Tibial artery (tissue), 4 donors: ENCODE results near the gene VPS8.

Experiments
- DNase-seq, 2 donors: peaks; one replicate each; pipeline ENCODE4 v3.0.0-alpha.2; 2019
- H3K27ac ChIP-seq, 2 donors: fragments of 200-600 bp; sonication (generic) in 1 of 2; 1 replicate in 1 of 2; 2 replicates in 1 of 2; pipeline ENCODE4 v1.5.1; 2018 to 2019; ENCODE audit warnings: mild to moderate bottlenecking in 1 of 2
- H3K27me3 ChIP-seq, 2 donors: fragments of 200-600 bp; sonication (generic) in 1 of 2; one replicate each; pipeline versions ENCODE4 v1.5.1 to v1.6.0; 2016 to 2019
- H3K36me3 ChIP-seq, 3 donors: fragments of 200-600 bp; sonication (generic) in 2 of 3; one replicate each; pipeline ENCODE4 v1.5.1; 2016 to 2019; ENCODE audit warnings: mild to moderate bottlenecking in 2 of 3
- H3K4me1 ChIP-seq, 4 donors: fragments of 200-600 bp; sonication (generic) in 2 of 4; 1 replicate in 3 of 4; 2 replicates in 1 of 4; pipeline ENCODE4 v1.5.1; 2016 to 2019
- H3K4me3 ChIP-seq, 2 donors: fragments of 200-600 bp; sonication (generic) in 1 of 2; 1 replicate in 1 of 2; 2 replicates in 1 of 2; pipeline ENCODE4 v1.5.1; 2018 to 2019; ENCODE audit warnings: mild to moderate bottlenecking in 2 of 2
- H3K9me3 ChIP-seq, 3 donors: fragments of 200-600 bp; sonication (generic) in 1 of 3; one replicate each; pipeline ENCODE4 v1.5.1; 2016 to 2019
- CTCF ChIP-seq, 2 experiments: fragments of 200-600 bp in 1 of 2; fragments of 450-650 bp in 1 of 2; IDR thresholded peaks; one replicate each; pipeline ENCODE4 v1.5.1; 2017 to 2019; ENCODE audit warnings: antibody characterized with exemption in 2 of 2, mild to moderate bottlenecking in 1 of 2, moderate library complexity in 1 of 2
- intact Hi-C: fragments of 100-400 bp; cut with DNase I; formaldehyde crosslinking; loops from one replicate; pipeline ENCODE4 v1.15.0; 2023; ENCODE audit warnings: low total_unique reads

Gene VPS8

DNA sequence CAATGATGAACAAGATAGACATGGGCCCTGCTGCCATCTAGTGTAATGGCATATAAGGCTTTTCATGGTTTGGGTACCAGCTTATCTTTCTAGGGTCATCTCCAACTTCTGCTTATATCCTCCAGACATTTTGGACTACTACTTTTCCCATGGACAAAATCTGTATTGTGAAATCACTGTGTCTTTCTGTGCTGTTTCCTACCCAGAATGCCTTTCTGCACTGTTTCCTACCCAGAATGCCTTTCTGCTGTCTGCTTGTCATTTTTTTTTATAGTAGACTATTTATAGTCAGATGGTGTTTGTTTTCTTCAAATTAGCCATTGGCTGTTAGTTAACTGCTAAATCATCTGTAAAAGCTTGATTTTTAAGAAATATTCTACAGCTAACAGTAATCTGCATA lies 20.1 kb downstream of the VPS8 start:
- Histone ChIP-seq H3K4me1 (no peaks in the 10 kb centered on the region), H3K27ac (no peak overlapping the region), H3K36me3 (peaks cover 26 to 65% (median 38%) of the 10 kb centered on the region in 3 donors), H3K27me3 (no peaks in the 10 kb centered on the region), H3K9me3 (no peaks in the 10 kb centered on the region), H3K4me3 (no peak overlapping the region)
- no peak for DNase-seq
- TF ChIP-seq CTCF (IDR thresholded peaks at IDR 0.05), result no peak
- intact Hi-C loops, result no loop called here

GRCh38 chr3:184832903-184833302 lies 20.9 kb downstream of the VPS8 start:
- intact Hi-C loops, result no loop called here
- H3K36me3 ChIP-seq, result peaks cover 25 to 73% (median 38%) of the 10 kb centered on the region in 3 donors
- H3K9me3 ChIP-seq, result no peaks in the 10 kb centered on the region
- no peak for DNase-seq
- no peaks in the 10 kb centered on the region for H3K4me1 ChIP-seq
- no peaks in the 10 kb centered on the region for H3K27me3 ChIP-seq
- no peak for TF ChIP-seq CTCF (IDR thresholded peaks at IDR 0.05)
- H3K27ac ChIP-seq, result no peak overlapping the region
- H3K4me3 ChIP-seq, result no peak overlapping the region

GRCh38 chr3:184836090-184836822 lies 24.3 kb downstream of the VPS8 start:
- DNase-seq, result no peak
- TF ChIP-seq CTCF (IDR thresholded peaks at IDR 0.05), result no peak
- Histone ChIP-seq H3K27me3 (no peaks in the 10 kb centered on the region), H3K27ac (no peak overlapping the region), H3K36me3 (peaks cover 16 to 61% (median 34%) of the 10 kb centered on the region in 3 donors), H3K4me3 (no peak overlapping the region), H3K4me1 (no peaks in the 10 kb centered on the region), H3K9me3 (no peaks in the 10 kb centered on the region)
- intact Hi-C loops, result no loop called here

DNA sequence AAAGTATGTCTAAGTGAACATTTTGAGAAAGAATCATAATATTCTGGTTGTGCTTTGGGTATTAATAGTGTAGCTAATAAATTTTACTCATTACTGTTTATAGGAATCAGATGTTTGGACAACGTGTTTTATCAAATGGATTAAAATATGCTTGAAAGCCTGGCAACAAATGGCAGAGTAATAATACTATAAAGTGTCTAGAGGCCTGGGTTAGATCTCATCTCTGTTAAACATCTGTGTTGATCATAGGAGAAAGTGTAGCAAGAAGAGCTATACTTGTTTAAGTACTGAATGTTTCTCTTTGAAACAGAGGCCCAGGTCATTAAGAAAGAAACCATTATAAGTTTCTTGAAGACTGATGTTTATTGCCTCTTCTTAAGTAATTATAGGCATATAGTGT lies 30.5 kb downstream of the VPS8 start:
- Histone ChIP-seq H3K27me3 (no peaks in the 10 kb centered on the region), H3K9me3 (no peaks in the 10 kb centered on the region), H3K4me1 (no peaks in the 10 kb centered on the region), H3K36me3 (peaks cover 4 to 16% (median 6%) of the 10 kb centered on the region in 3 donors), H3K4me3 (no peak overlapping the region), H3K27ac (no peak overlapping the region)
- intact Hi-C loops, result no loop called here
- no peak for TF ChIP-seq CTCF (IDR thresholded peaks at IDR 0.05)
- no peak for DNase-seq

DNA sequence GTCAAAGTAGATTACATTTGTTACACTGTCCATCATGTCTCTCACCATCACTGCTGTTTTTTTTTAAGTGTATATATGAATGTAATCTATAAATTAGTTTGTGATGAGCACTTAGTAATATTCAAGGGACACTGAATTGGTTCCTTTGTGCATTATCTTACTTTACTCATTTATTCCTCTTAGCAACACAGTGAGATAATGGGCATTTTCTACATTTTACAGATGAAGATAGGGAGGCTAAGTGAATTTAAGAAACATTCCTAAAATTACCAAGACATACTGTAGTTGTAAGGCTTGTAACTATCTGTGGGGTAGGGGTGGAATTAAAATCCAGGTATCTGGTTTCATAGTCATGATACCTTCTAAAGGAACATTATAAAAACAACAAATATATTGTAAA lies 33.9 kb downstream of the VPS8 start:
- Histone ChIP-seq H3K4me3 (no peak overlapping the region), H3K27ac (no peak overlapping the region), H3K9me3 (no peaks in the 10 kb centered on the region), H3K36me3 (peaks cover 4 to 16% (median 11%) of the 10 kb centered on the region in 3 donors), H3K27me3 (no peaks in the 10 kb centered on the region), H3K4me1 (no peaks in the 10 kb centered on the region)
- intact Hi-C loops, result no loop called here
- no peak for DNase-seq
- TF ChIP-seq CTCF (IDR thresholded peaks at IDR 0.05), result no peak
